Right lobe of liver (tissue), 4 donors: ENCODE results near the gene TOM1.

ENCODE experiments used
- POLR2A ChIP-seq: fragments of 450-650 bp; IDR thresholded peaks from one replicate; pipeline ENCODE4 v1.6.1; 2017; ENCODE audit warnings: antibody characterized with exemption, mild to moderate bottlenecking
- TF ChIP-seq, protein P1 (sequence below), 4 donors: fragments of 200-600 bp in 3 of 4; fragments of 450-650 bp in 1 of 4; IDR thresholded peaks; one replicate each; pipeline versions ENCODE4 v1.5.1 to v1.8.0; 2016 to 2022; ENCODE audit warnings: antibody characterized with exemption in 4 of 4, mild to moderate bottlenecking in 2 of 4
- donor health status: DM: no; HTN: no; CAD: no.
- donor health status: DM: no; HTN: no; CAD: no.
- donor health status: DM: no; HTN: yes; CAD: no.

- TF ChIP-seq, protein P1, sequence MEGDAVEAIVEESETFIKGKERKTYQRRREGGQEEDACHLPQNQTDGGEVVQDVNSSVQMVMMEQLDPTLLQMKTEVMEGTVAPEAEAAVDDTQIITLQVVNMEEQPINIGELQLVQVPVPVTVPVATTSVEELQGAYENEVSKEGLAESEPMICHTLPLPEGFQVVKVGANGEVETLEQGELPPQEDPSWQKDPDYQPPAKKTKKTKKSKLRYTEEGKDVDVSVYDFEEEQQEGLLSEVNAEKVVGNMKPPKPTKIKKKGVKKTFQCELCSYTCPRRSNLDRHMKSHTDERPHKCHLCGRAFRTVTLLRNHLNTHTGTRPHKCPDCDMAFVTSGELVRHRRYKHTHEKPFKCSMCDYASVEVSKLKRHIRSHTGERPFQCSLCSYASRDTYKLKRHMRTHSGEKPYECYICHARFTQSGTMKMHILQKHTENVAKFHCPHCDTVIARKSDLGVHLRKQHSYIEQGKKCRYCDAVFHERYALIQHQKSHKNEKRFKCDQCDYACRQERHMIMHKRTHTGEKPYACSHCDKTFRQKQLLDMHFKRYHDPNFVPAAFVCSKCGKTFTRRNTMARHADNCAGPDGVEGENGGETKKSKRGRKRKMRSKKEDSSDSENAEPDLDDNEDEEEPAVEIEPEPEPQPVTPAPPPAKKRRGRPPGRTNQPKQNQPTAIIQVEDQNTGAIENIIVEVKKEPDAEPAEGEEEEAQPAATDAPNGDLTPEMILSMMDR (IDR thresholded peaks at IDR 0.05), result peak; percentile 95 to 98 (median 96)
- no peak for TF ChIP-seq POLR2A
Observed at GRCh38 chr22:35350539-35351503, 51.1 kb downstream of the TOM1 start.
